ENCODE data around the gene IPO13.

Gene IPO13

GRCh38 chr1:43946236-43947060 lies at the start of gene IPO13:
Gene IPO13, plus strand, starts transcription at chr1:43946950. Its CDS starts 651 bp downstream, at chr1:43947601.
- peak; percentile 71 for DNase-seq (ENCODE audit: low read depth)
- TF ChIP-seq CTCF (IDR thresholded peaks at IDR 0.05; ENCODE audit: control insufficient read depth, insufficient read depth, low read depth, low read length, missing control alignments) = peak; percentile 65

GRCh38 chr1:43898981-43899380 lies 47.8 kb upstream of the IPO13 start:
- DNase-seq (ENCODE audit: low read depth) = no peak
- no peak overlapping the region for H3K4me3 ChIP-seq (ENCODE audit: control insufficient read depth, low read depth, low read length)
- TF ChIP-seq CTCF (IDR thresholded peaks at IDR 0.05; ENCODE audit: control insufficient read depth, insufficient read depth, low read depth, low read length, missing control alignments) = no peak

More at GRCh38 chr1:43946236-43947060, at the start of gene IPO13:
- peak within 1 kb of the TSS; percentile 90 for H3K4me3 ChIP-seq (ENCODE audit: control insufficient read depth, low read depth, low read length)

- no peak for TF ChIP-seq CTCF (IDR thresholded peaks at IDR 0.05; ENCODE audit: control insufficient read depth, insufficient read depth, low read depth, low read length, missing control alignments)
- DNase-seq (ENCODE audit: low read depth) = no peak
These were observed 46.4 kb upstream of the IPO13 start for GRCh38 chr1:43900386-43900785.

GRCh38 chr1:43901196-43901961 lies 45.4 kb upstream of the IPO13 start:
- no peak for DNase-seq (ENCODE audit: low read depth)
- no peak overlapping the region for H3K4me3 ChIP-seq (ENCODE audit: control insufficient read depth, low read depth, low read length)
- TF ChIP-seq CTCF (IDR thresholded peaks at IDR 0.05; ENCODE audit: control insufficient read depth, insufficient read depth, low read depth, low read length, missing control alignments) = no peak

More at GRCh38 chr1:43900386-43900785, 46.4 kb upstream of the IPO13 start:
- no peak overlapping the region for H3K4me3 ChIP-seq (ENCODE audit: control insufficient read depth, low read depth, low read length)

- no peak for TF ChIP-seq CTCF (IDR thresholded peaks at IDR 0.05; ENCODE audit: control insufficient read depth, insufficient read depth, low read depth, low read length, missing control alignments)
- no peak overlapping the region for H3K4me3 ChIP-seq (ENCODE audit: control insufficient read depth, low read depth, low read length)
- no peak for DNase-seq (ENCODE audit: low read depth)
These were observed 44.5 kb upstream of the IPO13 start for GRCh38 chr1:43902058-43902831.
